ENCODE data around the gene CTSZ.

- TF ChIP-seq CTCF (IDR thresholded peaks at IDR 0.05) (no peak), POLR2A (IDR thresholded peaks at IDR 0.05) (no peak)
Observed at GRCh38 chr20:59033093-59033492, 26.0 kb upstream of the CTSZ start.

Data from uterus (tissue), 2 donors.